SKM-1 treated with dmso at 0.1 percent for 144 hours (cell line): Measurements from ENCODE around the gene HPCA.
"Not testable (repeated sequence)": the region's sequence is repeated elsewhere in the genome, so short reads cannot be mapped to it uniquely, and the experiment has no call there.

ENCODE experiments used
- DNase-seq: peaks from one replicate; lab custom pipeline; 2025; ENCODE audit not compliant: unreplicated experiment; lab: John Stamatoyannopoulos, UW

HPCA gene

GRCh38 chr1:32901823-32902534 is 15.7 kb downstream of the HPCA start:
- no peak for DNase-seq

GRCh38 chr1:32902535-32902920 is 16.2 kb downstream of the HPCA start:
- DNase-seq = no peak

DNA sequence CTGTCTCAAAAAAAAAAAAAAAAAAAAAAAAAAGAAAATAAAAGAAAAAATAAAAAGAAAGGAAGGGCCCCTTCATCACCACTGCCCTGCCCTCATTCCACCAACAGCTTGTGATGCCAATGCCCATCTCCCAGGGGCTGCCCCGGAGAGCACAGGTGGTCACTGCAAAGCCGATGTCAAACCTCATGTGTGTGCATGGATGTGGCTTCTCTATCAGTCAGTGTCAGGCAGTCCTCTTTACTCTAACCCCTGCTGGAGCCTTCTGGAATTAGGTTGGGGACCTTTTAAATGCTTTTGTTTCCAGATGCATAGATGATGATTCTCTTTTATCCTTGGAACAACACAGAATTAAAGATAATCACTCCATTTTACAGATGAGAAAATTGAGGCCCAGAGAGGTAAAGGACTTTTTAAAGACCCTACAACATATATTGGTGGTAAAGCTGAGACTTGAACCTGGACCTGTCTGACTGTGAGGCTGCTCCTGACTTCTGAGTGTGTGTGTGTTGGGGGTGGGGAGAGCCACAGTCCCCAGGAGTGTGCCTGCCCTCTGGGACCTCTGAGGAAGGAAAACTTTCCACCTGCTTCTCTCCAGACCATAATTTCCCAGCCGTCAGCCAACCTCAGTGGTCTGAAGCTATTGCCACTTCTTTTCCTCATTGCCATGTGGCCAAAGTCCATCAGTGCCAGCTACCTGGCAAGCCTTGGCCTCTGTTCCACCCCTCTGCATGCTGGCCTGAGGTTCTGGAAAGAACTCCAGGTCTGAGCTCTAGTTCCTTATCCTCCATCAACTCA is 17.9 kb downstream of the HPCA start:
- DNase-seq = no peak

DNA sequence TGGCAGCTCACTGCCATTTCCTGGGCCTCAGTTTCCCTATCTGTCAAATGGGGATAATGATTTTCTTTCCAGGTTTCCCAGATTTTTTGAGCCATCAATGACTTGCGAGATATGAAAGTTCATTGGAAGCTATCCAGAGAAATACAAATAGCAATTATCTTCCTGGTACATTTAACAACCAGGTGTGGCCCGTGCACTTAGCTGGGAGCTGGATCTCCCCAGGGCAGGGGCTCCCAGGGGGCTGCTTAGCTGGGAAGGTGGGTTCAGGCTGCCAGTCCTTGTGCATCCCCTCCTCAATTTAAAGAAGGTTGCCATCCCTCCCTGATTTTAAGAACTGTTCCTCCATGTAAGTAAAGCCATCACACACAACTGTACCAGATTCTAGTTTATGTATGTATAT is 18.5 kb downstream of the HPCA start:
- no peak for DNase-seq

DNA sequence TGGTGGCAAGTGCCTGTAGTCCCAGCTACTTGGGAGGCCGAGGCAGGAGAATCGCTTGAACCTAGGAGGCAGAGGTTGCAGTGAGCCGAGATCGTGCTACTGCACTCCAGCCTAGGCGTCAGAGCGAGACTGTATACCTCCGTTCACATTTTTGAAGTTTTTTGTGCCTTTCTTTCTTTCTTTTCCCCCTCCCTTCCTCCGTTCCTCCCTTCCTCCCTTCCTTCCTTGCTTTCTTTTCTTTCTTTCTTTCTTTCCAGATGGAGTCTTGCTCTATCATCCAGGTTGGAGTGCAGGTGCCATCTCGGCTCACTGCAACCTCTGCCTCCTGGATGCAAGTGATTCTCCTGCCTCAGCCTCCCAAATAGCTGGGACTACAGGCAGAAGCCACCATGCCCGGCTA is 19.3 kb downstream of the HPCA start:
- DNase-seq = not testable (repeated sequence)

- no peak for DNase-seq
Measured at GRCh38 chr1:32906654-32907053, 20.4 kb downstream of the HPCA start.

DNA sequence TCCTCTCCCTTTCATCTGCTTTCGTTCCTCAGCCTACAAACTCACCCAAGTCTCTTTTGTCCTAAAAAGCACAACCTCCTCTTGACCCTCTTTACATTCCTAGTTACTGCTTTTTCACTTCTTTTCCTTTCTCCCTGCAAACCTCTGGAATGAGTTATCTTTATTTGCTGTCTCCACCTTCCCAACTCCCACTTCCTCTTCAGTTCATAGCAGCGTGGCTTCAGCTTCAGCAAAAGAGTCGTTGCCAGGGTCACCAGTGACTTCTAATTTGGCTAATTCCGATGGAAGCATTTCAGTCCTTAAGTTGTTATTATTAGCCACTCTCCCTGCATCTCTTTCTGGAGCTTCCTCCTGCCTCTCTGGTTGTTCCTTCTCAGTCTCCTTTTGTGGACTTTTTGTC is 21.1 kb downstream of the HPCA start:
- DNase-seq = no peak

DNA sequence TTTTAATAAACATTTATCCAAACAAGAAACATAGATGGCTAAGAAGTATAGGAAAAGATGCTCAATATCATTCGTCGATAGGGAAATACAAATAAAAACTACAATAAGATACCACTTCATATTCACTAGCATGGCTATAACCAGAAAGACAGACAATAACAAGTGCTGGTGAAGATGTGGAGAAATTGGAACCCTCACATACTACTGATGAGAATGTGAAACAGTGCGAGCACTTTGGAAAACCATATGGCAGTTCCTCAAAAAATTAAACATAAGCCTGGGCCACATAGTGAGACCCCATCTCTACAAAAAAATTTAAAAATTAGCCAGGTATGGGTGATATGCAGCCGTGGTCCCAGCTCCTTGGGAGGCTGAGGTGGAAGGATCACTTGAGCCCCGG is 24.0 kb downstream of the HPCA start:
- no peak for DNase-seq

DNA sequence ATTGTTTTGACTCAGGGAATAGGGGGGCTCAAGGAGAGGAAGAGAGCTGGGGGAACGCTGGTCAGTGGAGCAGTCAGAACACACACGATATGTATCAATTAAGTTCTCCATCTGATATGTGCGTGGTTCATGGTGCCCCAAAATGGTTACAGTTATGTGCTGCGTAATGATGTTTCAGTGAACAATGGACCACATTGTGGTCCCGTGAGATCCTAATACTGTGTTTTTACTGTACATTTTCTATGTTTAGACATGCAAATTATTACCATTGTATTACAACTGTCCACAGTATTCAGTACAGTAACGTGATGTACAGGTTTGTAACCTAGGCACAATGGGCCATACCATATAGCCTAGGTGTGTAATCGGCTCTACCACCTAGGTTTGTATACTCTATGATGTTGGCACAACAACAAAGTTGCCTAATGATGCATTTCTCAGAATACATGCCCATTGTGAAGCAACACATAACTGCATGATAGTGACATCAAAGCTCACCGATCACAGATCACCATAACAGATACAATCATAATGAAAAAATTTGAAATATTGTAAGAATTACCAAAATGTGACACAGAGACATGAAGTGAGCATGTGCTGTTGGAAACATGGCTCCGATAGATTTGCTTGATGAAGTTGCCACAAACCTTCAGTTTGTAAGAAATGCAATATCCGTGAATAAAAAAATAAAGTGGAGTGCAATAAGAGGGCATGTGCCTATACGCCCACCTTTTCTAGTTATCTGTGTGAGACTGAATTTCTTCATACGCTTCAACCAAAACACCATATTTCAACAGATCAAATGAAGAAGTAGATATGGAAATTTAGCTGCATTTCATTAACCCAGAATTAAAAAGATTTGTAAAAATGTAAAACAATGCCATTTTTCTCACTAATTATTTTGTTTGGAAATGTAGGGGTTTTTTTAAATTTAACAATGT is 29.7 kb downstream of the HPCA start:
- DNase-seq = no peak

- no peak for DNase-seq
Measured at GRCh38 chr1:32917521-32917920, 31.2 kb downstream of the HPCA start.

DNA sequence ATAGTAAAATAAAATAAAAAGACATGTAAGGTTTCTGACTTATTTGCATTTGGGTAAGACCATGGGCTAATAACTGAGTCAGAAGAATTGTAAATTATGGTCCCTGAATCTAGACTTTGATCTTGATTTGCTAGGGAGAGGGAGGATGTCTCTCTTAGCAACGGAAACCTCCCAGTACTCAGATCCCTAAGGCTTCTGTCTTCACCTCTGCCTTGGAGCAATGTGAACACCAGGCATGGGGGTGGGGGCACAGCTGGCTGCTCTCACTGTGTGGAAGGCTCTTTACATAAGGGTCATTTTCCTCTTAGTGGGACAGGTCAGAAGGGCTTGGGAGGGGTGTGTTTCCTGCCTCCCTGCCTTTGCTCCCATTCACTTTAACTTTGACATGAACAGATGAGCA is 31.9 kb downstream of the HPCA start:
- DNase-seq = no peak

- DNase-seq = no peak
Measured at GRCh38 chr1:32919811-32920733, 33.8 kb downstream of the HPCA start.

DNA sequence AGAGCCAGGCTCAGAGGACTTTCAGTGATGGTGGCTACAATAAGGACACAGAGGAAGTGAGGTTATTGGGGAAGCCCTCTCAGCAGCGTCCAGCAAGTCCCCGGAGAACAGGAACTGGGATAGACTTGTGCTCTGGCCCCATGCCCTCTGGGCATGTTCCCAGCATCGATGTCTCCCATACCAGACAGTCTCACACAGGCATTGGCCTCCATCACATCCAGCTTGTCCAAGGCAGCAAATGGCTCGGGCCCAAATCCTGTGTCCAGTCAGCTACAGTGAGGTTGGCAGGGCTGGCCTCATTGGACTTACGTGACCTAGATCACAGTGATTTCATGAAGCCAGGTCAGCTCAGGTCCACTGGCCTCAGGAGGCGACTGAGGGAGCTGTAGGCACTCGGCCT is 34.5 kb downstream of the HPCA start:
- no peak for DNase-seq

- DNase-seq = no peak
Measured at GRCh38 chr1:32924881-32925344, 38.6 kb downstream of the HPCA start.

GRCh38 chr1:32925403-32926162 is 39.3 kb downstream of the HPCA start:
- DNase-seq = no peak

- no peak for DNase-seq
Measured at GRCh38 chr1:32926562-32926961, 40.3 kb downstream of the HPCA start.

DNA sequence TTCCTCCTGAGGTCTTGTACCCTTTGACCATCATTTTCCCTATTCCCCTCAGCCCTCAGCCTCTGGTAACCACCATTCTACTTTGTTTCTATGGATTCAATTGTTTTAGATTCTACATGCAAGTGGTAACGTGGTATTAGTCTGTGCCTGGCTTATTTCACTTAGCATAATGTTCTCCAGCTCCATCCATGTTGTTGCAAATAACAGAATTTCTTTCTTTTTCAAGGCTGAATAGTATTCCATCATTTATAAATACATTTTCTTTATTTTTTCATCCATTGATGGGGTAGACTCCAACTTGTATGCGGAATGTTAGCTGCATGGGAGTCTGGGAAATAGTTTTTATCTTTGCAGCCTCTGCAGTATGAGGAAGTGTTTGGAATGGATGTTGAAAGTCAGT is 41.1 kb downstream of the HPCA start:
- no peak for DNase-seq

DNA sequence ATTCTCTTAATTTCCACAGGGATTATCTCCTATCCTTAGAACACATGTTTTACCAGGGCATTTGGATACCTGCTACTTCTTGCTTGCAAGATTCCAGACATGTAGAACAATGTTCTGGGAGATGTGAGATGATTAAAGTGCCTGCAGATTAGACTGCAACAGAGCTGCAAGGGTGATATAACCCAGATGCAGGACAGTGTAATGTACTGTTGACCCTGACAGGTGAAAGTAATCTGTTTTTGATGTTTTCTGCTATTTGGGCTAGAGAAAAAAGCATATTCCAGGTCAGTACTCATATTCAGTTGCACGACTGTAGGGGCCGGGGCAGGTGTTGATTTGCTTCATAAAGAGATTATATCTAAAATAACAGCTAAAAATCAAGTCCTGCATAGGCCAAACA is 42.0 kb downstream of the HPCA start:
- no peak for DNase-seq

DNA sequence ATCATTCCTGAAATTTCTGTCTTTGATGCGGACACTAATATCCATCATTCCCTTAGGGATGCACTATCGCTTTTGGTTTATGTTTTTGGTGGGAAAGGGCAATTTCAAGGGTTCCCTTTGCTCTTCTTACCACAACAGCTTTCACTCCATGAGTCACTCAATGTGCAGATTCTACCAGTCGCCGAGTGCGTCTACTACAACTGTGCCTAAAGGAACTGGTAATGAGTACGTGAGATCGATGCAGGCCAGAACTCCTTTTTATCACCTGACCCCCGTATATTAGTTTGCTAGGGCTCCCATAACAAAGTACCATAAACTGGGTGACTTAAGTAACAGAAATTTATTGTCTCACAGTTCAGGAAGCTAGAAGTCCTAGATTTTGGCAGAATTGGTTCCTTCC is 42.4 kb downstream of the HPCA start:
- no peak for DNase-seq

GRCh38 chr1:32929366-32929765 is 43.1 kb downstream of the HPCA start:
- DNase-seq = no peak
